Fibroblast of lung (primary cell): ENCODE data around the gene LECT2.

ENCODE experiments used
- EZH2 ChIP-seq: IDR thresholded peaks from 2 replicates; pipeline ENCODE4 v1.5.1; 2012; ENCODE audit warnings: low read length, control low read depth, mild to moderate bottlenecking; ENCODE audit errors: missing control alignments
- TF ChIP-seq, protein P1 (sequence below), 2 donors: IDR thresholded peaks in 1 of 2; conservative IDR thresholded peaks in 1 of 2; 1 replicate in 1 of 2; 2 replicates in 1 of 2; pipeline ENCODE4 v1.5.1; 2011 to 2012; ENCODE audit warnings: low read length in 2 of 2, control low read depth in 1 of 2, inconsistent platforms in 1 of 2, low read depth in 1 of 2, mild to moderate bottlenecking in 1 of 2

DNA sequence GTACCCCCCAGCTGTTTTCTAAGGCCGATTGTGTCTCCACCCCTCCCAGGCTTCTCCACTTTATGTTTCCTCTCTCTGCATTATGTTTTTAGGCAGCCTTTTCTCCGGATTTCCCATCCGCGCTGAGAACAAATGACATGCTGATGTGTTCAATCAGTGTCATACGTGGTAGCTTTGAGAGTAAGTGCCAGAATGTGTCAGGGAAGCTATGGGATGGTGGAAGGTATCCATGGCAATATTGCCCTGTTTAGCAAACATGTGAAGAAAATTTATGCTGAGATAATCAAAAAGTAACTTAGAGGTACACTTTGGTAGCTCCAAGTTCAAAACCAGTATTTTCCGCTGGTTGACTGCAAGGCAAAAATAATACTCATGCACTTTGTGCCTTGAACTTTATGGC is 36.6 kb upstream of the LECT2 start:
- TF ChIP-seq, protein P1, sequence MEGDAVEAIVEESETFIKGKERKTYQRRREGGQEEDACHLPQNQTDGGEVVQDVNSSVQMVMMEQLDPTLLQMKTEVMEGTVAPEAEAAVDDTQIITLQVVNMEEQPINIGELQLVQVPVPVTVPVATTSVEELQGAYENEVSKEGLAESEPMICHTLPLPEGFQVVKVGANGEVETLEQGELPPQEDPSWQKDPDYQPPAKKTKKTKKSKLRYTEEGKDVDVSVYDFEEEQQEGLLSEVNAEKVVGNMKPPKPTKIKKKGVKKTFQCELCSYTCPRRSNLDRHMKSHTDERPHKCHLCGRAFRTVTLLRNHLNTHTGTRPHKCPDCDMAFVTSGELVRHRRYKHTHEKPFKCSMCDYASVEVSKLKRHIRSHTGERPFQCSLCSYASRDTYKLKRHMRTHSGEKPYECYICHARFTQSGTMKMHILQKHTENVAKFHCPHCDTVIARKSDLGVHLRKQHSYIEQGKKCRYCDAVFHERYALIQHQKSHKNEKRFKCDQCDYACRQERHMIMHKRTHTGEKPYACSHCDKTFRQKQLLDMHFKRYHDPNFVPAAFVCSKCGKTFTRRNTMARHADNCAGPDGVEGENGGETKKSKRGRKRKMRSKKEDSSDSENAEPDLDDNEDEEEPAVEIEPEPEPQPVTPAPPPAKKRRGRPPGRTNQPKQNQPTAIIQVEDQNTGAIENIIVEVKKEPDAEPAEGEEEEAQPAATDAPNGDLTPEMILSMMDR (conservative IDR thresholded peaks at IDR 0.05 in 1 of 2, IDR thresholded peaks at IDR 0.05 in 1 of 2; ENCODE audit: low read depth in 1 of 2, low read length in 2 of 2), result no peak
- no peak for TF ChIP-seq EZH2
